KBM-7 (cell line): ENCODE results near the gene CDC42BPA.
A peak's percentile ranks its signal among the peaks of the same experiment; 100 is the strongest.

Source experiments
- DNase-seq: peaks from one replicate; pipeline ENCODE4 v3.0.0-alpha.2; 2015
- in situ Hi-C: fragments of 300-500 bp; cut with MboI; formaldehyde crosslinking; loops from 2 replicates; pipeline ENCODE4 v1.14.3; 2020; ENCODE audit warnings: low sequenced_read_pairs, low pct_unique_long_range_greater_than_20kb, mixed read lengths

The CDC42BPA gene

GRCh38 chr1:227314014-227314848 is 4.1 kb downstream of the CDC42BPA start:
- in situ Hi-C loops = no loop called here
- DNase-seq = no peak

GRCh38 chr1:227312361-227313025 is 5.8 kb downstream of the CDC42BPA start:
- DNase-seq = peak; percentile 78
- in situ Hi-C loops = no loop called here

GRCh38 chr1:227311389-227312001 is 6.8 kb downstream of the CDC42BPA start:
- DNase-seq = no peak
- in situ Hi-C loops = no loop called here

- in situ Hi-C loops = no loop called here
- no peak for DNase-seq
These were observed 9.6 kb downstream of the CDC42BPA start for GRCh38 chr1:227308367-227309336.

- in situ Hi-C loops = no loop called here
- DNase-seq = no peak
These were observed 11.6 kb downstream of the CDC42BPA start for GRCh38 chr1:227306689-227307088.

GRCh38 chr1:227305894-227306626 is 12.2 kb downstream of the CDC42BPA start:
- in situ Hi-C loops = no loop called here
- DNase-seq = no peak

- in situ Hi-C loops = no loop called here
These were observed 13.6 kb downstream of the CDC42BPA start for GRCh38 chr1:227304665-227305064.

GRCh38 chr1:227303662-227304061 is 14.6 kb downstream of the CDC42BPA start:
- in situ Hi-C loops = no loop called here
- no peak for DNase-seq

More at GRCh38 chr1:227304665-227305064, 13.6 kb downstream of the CDC42BPA start:
- DNase-seq = no peak

- DNase-seq = no peak
- in situ Hi-C loops = no loop called here
These were observed 17.6 kb downstream of the CDC42BPA start for GRCh38 chr1:227300682-227301081.

GRCh38 chr1:227299688-227300087 is 18.6 kb downstream of the CDC42BPA start:
- in situ Hi-C loops = no loop called here
- no peak for DNase-seq

- in situ Hi-C loops = no loop called here
- no peak for DNase-seq
These were observed 19.1 kb downstream of the CDC42BPA start for GRCh38 chr1:227299241-227299627.

- DNase-seq = no peak
- in situ Hi-C loops = no loop called here
These were observed 19.6 kb downstream of the CDC42BPA start for GRCh38 chr1:227298512-227299240.

GRCh38 chr1:227297073-227297793 is 21.1 kb downstream of the CDC42BPA start:
- in situ Hi-C loops = no loop called here
- no peak for DNase-seq

- DNase-seq = no peak
- in situ Hi-C loops = no loop called here
These were observed 22.7 kb downstream of the CDC42BPA start for GRCh38 chr1:227295609-227296008.

GRCh38 chr1:227285745-227286144 is 32.5 kb downstream of the CDC42BPA start:
- no peak for DNase-seq
- in situ Hi-C loops = no loop called here

- in situ Hi-C loops = no loop called here
- no peak for DNase-seq
These were observed 36.9 kb downstream of the CDC42BPA start for GRCh38 chr1:227281371-227281770.

- DNase-seq = no peak
- in situ Hi-C loops = no loop called here
These were observed 37.5 kb downstream of the CDC42BPA start for GRCh38 chr1:227280836-227281235.
